ENCODE measurements around the gene SKI.

DNA sequence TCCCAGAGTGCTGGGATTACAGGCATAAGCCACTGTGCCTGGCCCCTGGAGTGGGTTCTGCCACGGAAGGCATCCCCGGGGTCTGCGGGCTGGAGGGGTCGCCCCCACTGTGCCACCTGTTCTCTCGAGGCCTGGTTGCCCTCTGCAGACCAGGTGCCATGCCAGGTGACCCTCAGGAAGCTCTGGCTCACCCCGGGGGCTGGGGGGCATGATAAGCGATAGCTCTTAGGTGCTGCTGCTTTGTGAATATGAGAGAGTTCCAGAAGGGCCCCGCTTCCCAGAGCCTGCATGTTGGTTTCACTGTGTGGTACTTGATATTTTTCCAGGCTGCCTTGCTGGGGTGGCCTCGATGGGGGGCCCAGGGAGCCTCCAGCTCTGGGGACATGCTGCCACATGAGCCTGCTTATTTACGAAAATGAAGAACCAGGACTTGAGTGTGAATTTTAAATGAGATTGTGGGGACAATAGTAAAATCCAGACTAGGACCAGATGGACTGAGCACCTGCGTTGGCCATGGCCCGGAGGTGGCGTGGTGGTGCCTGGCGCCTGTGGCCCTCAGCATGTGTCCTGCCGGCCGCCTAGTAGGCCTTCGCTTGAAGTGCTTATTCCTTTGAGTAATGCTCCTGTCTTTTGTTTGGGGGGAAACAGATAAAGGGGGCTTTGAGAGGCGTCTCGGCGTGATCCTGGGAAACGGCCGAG lies 7.3 kb downstream of the SKI start:
- no peak for TF ChIP-seq SUZ12 (IDR thresholded peaks at IDR 0.05; ENCODE audit: extremely low read depth, insufficient read depth, insufficient read length)
- TF ChIP-seq YY1 (IDR thresholded peaks at IDR 0.05; ENCODE audit: insufficient read depth, insufficient read length) = no peak
- no peak for TF ChIP-seq ZNF274 (IDR thresholded peaks at IDR 0.05; ENCODE audit: low read depth, low read length)
